BLaER1 (cell line): ENCODE data around the gene NYAP1.
"Not testable (repeated sequence)": the region's sequence is repeated elsewhere in the genome, so short reads cannot be mapped to it uniquely, and the experiment has no call there.

ENCODE experiments used
- H3K27ac ChIP-seq: shearing (Covaris generic); formaldehyde crosslinking; 2 replicates; pipeline ENCODE4 v1.8.1; 2022
- H3K27me3 ChIP-seq: shearing (Covaris generic); formaldehyde crosslinking; 2 replicates; pipeline ENCODE4 v1.8.1; 2022
- H3K36me3 ChIP-seq: shearing (Covaris generic); formaldehyde crosslinking; 2 replicates; pipeline ENCODE4 v1.8.1; 2022
- H3K4me1 ChIP-seq: shearing (Covaris generic); formaldehyde crosslinking; 2 replicates; pipeline ENCODE4 v1.8.1; 2022
- H3K4me2 ChIP-seq: shearing (Covaris generic); formaldehyde crosslinking; 2 replicates; pipeline ENCODE4 v1.8.1; 2022
- H3K4me3 ChIP-seq: shearing (Covaris generic); formaldehyde crosslinking; 2 replicates; pipeline ENCODE4 v1.8.1; 2022
- H3K9ac ChIP-seq: shearing (Covaris generic); formaldehyde crosslinking; 2 replicates; pipeline ENCODE4 v1.8.1; 2022
- H3K9me3 ChIP-seq: shearing (Covaris generic); formaldehyde crosslinking; 2 replicates; pipeline ENCODE4 v1.8.1; 2022
- H4K20me1 ChIP-seq: shearing (Covaris generic); formaldehyde crosslinking; 2 replicates; pipeline ENCODE4 v1.8.1; 2022
- Cebpa-rat ChIP-seq: shearing (Covaris generic); IDR thresholded peaks from 2 replicates; pipeline ENCODE4 v1.8.1; 2022

The NYAP1 gene

GRCh38 chr7:100538654-100539435 is 55.1 kb downstream of the NYAP1 start, which contains the start of gene AGFG2:
AGFG2 (plus strand) TSS chr7:100539203; CDS start chr7:100539347, 144 bp downstream.
- TF ChIP-seq Cebpa-rat, result no peak
- Histone ChIP-seq H3K9ac (peak within 1 kb of the TSS; percentile 75), H3K27me3 (no peaks in the 10 kb centered on the region; the same call in 1 of the 2 replicates), H3K4me2 (peak within 1 kb of the TSS; percentile 97), H3K27ac (no peak within 1 kb of the TSS), H3K4me3 (peak within 1 kb of the TSS; percentile 81), H3K36me3 (no peaks in the 10 kb centered on the region), H4K20me1 (peaks cover 8% of the 10 kb centered on the region), H3K4me1 (peaks cover 17% of the 10 kb centered on the region), H3K9me3 (no peaks in the 10 kb centered on the region)

- no peak overlapping the region for H3K27ac ChIP-seq
- no peaks in the 10 kb centered on the region for H3K36me3 ChIP-seq
- peaks cover 8% of the 10 kb centered on the region for H4K20me1 ChIP-seq
- peak overlapping the region; percentile 81 for H3K4me3 ChIP-seq
- no peak for TF ChIP-seq Cebpa-rat
- peak overlapping the region; percentile 75 for H3K9ac ChIP-seq
- H3K9me3 ChIP-seq, result no peaks in the 10 kb centered on the region
- no peaks in the 10 kb centered on the region; the same call in 1 of the 2 replicates for H3K27me3 ChIP-seq
- H3K4me1 ChIP-seq, result peaks cover 17% of the 10 kb centered on the region
- peak overlapping the region; percentile 97 for H3K4me2 ChIP-seq
Observed at GRCh38 chr7:100539436-100540006, 55.8 kb downstream of the NYAP1 start.

- H3K9ac ChIP-seq, result peak overlapping the region; percentile 75
- peaks cover 24% of the 10 kb centered on the region for H3K4me1 ChIP-seq
- H3K27me3 ChIP-seq, result no peaks in the 10 kb centered on the region; the same call in 1 of the 2 replicates
- H3K36me3 ChIP-seq, result no peaks in the 10 kb centered on the region
- no peak for TF ChIP-seq Cebpa-rat
- H3K4me2 ChIP-seq, result peak overlapping the region; percentile 97
- peaks cover 8% of the 10 kb centered on the region for H4K20me1 ChIP-seq
- H3K9me3 ChIP-seq, result no peaks in the 10 kb centered on the region
- no peak overlapping the region for H3K27ac ChIP-seq
- peak overlapping the region; percentile 81 for H3K4me3 ChIP-seq
Observed at GRCh38 chr7:100540073-100540723, 56.5 kb downstream of the NYAP1 start.

GRCh38 chr7:100541309-100541708 is 57.6 kb downstream of the NYAP1 start:
- H3K9me3 ChIP-seq, H4K20me1 ChIP-seq, H3K4me3 ChIP-seq, H3K36me3 ChIP-seq, H3K27me3 ChIP-seq, H3K4me2 ChIP-seq, H3K9ac ChIP-seq, H3K27ac ChIP-seq: not testable (repeated sequence)
- H3K4me1 ChIP-seq, result peaks cover 35% of the 10 kb centered on the region

GRCh38 chr7:100543586-100543985 is 59.9 kb downstream of the NYAP1 start:
- no peak for TF ChIP-seq Cebpa-rat
- no peaks in the 10 kb centered on the region for H3K36me3 ChIP-seq
- peaks cover 8% of the 10 kb centered on the region for H4K20me1 ChIP-seq
- no peak overlapping the region for H3K9ac ChIP-seq
- no peaks in the 10 kb centered on the region; the same call in 1 of the 2 replicates for H3K27me3 ChIP-seq
- H3K4me1 ChIP-seq, result peaks cover 50% of the 10 kb centered on the region
- H3K4me2 ChIP-seq, result no peak overlapping the region
- H3K9me3 ChIP-seq, result no peaks in the 10 kb centered on the region
- no peak overlapping the region for H3K4me3 ChIP-seq
- no peak overlapping the region for H3K27ac ChIP-seq

- Histone ChIP-seq H3K4me2 (no peak overlapping the region), H3K4me1 (peaks cover 58% of the 10 kb centered on the region), H3K4me3 (no peak overlapping the region)
Observed at GRCh38 chr7:100544386-100544785, 60.7 kb downstream of the NYAP1 start.

More at GRCh38 chr7:100544386-100544785, 60.7 kb downstream of the NYAP1 start:
- Histone ChIP-seq H3K9ac (no peak overlapping the region), H4K20me1 (peaks cover 8% of the 10 kb centered on the region), H3K27ac (no peak overlapping the region), H3K27me3 (no peaks in the 10 kb centered on the region; the same call in 1 of the 2 replicates), H3K9me3 (no peaks in the 10 kb centered on the region), H3K36me3 (peaks cover 5% of the 10 kb centered on the region; the same call in 1 of the 2 replicates)
- TF ChIP-seq Cebpa-rat, result no peak
